ENCODE data around the gene AGXT.

Gene AGXT

GRCh38 chr2:240916571-240917008 is 48.0 kb downstream of the AGXT start:
- no peak for DNase-seq

GRCh38 chr2:240917009-240917683 is 48.5 kb downstream of the AGXT start:
- DNase-seq: no peak

GRCh38 chr2:240917684-240918257 is 49.1 kb downstream of the AGXT start:
- DNase-seq: no peak

DNA sequence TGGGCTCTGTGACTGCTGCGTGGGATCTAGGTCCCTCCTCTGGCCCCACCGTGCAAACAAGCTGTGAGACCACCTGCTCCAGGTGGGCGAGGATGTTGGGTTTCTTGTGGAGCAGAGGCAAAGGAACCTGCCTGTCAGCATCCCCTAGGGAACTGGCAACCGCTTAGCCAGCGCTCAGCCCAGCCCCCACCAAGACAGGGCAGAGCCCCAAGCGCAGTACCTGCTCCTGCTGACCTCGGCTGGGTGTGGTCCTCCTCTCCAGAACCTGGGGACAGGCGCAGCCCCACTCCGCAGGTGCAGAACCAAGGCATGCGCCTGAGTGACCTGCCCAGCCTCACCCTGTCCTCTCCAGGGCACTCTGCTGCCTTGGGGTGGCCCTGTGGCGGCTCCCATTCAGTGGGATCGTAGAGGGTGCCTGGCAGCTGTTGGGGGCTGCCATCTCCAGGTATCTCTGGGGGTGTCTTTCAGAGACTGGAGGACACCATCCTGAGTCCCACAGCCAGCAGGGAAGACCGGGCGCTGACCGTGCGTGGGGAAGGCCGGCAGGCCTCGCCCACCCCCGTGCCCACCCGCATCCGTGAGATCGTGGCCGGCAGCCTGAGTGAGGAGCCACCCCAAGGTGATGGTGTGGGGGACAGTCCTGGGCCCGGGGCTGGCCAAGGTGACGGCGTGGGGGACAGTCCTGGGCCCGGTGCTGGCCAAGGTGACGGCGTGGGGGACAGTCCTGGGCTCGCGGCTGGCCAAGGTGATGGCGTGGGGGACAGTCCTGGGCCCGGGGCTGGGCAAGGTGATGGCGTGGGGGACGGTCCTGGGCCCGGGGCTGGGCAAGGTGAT is 49.9 kb downstream of the AGXT start:
- no peak for DNase-seq

DNA sequence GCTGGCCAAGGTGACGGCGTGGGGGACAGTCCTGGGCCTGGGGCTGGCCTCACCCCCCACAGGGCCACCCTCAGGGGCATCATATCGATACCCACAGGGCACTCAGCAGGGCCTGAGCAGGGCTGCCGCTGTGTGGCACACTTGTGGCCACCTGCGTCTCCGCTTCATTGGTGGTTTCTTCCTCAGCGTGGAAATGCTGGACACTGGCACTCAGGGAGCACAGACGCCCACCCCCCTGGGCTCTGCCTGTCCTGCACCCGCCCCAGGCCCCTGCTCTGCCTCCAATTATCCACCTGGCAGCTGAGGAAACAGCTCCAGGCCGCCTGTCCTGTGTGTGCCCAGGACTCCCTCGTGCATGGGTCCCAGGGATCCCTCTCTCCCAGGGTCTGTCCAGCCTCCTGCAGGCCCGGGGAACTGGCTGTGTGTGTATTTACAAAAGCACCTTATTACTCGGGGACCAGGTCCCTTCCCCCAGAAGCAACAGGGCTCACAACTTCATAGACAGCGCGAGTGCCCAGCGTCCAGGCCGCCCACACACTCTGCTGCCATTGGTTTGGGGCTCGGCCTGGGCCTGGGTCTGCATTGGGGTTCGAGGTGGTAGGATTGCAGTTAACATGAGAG is 50.6 kb downstream of the AGXT start:
- DNase-seq: no peak

DNA sequence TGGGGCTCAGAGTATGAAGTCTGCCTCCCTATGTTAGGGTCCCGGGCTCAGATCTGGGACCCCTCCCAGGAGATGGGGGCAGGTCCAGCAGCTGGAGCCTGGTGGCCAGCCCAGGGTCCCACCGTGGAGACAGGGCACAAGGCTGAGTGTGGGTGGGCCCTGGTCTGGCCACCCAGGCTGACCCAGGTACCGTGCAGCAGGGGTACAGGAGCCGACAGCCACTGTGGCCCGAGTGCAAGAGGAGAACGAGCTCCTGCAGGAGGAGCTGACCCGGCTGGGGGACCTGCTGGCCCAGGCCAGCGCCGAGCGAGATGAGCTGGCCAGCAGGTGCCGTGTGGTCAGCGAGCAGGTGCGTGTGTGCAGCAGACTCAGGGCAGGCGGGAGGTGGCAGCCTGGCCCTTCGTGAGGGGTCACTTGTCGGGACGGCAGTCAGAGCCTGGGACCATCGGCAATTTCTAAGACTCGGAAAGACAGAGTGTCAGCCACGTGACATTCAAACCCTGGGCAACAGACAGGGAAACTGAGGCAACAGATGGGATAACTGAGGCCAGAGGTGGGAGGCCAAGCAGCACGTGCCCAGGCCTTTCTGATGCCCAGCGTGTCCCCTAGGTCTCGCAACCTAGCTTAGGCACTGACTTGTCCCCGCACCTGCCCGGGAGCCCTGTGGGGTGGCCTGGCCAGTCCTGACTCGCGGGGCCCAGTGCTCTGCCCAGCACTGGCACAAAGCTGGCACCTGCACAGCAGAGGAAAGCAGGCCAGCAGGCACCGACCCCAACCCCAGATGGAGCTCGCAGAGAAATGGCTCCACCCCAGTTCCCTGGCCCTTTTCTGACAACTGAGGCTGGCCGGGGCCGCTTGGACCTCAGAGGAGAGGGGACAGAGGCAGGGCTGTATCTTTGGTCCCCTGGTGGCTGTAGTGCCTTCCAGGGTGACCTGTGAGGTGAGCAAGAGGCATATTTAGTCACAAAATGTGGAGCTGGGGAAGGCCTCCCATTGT is 51.5 kb downstream of the AGXT start:
- no peak for DNase-seq

- no peak for DNase-seq
Measured at GRCh38 chr2:240920783-240921231, 52.2 kb downstream of the AGXT start.

DNA sequence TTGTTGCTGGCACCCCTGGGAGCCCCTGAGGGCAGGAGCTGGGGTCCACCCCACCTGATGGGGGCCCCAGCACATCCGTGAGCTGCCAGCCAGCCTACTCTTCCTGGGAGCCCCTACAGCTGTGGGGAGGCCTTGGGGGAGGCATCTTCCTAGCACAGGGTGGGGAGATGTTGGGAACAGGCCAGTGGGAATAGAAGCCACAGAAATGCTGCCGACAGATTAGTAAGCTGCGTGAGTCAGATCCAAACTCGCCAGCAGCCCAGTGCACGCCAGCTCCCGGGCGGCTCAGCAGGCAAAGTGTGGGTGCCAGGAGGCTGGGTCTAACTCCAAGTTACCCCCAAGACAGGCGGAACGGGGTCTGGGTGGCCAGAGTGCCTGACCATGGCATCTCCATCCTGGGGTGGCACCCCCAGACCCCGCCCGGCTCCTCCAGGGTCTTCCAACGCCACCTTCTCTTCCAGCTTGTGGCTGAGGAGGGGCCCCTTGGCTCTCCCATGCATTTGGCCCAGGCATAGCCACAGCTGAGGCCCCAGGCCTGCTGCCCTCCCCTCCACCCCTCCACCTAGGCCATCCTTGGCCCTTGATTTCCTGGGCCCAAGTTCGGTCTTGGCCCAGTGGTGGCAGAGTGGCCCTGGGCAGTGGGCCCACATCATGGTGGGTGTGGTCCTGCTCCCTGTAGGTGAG is 52.8 kb downstream of the AGXT start:
- DNase-seq: no peak

GRCh38 chr2:240921995-240922244 is 53.3 kb downstream of the AGXT start:
- no peak for DNase-seq

DNA sequence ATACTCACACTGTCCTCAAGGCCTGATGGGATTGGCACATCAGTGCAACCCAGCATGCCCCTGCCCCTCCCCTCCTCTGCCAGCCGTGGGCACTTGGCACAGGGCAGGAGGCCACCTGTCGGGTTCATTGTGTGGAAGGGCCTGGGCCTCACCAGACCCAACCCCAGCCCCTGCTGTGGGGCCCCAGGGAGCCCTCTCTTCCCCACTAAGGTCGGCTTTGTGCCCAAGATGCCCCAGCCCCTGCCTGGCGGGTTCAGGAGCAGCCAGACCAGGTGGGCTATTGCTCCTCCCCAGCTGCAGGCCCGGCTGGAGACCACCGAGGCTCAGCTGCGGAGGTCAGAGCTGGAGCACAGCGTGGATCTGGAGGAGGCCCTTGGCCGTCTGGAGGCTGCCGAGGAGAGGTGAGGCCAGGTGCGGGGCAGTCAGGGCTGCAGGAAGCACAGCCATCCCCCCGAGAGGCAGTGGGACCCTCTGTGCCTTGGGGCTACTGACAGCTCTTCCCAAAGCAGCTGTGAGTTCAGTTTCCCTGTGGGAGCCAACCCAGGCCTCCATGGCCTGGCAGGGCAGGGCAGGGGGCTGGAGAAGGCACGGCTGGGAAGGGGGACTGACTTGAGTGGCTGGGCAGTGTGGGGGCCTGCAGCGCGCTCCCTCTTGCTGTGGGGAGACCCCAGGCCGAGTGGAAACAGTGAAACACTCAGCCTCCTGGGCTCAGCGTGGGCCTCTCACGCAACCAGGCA is 53.8 kb downstream of the AGXT start:
- DNase-seq: no peak

- DNase-seq: no peak
Measured at GRCh38 chr2:240922982-240923537, 54.4 kb downstream of the AGXT start.

GRCh38 chr2:240925191-240925567 is 56.6 kb downstream of the AGXT start:
- DNase-seq: no peak

GRCh38 chr2:240925568-240926515 is 57.2 kb downstream of the AGXT start:
- DNase-seq: no peak

GRCh38 chr2:240926516-240927389 is 58.1 kb downstream of the AGXT start:
- no peak for DNase-seq

GRCh38 chr2:240927390-240927781 is 58.8 kb downstream of the AGXT start:
- no peak for DNase-seq

- DNase-seq: no peak
Measured at GRCh38 chr2:240928476-240929363, 60.1 kb downstream of the AGXT start.

DNA sequence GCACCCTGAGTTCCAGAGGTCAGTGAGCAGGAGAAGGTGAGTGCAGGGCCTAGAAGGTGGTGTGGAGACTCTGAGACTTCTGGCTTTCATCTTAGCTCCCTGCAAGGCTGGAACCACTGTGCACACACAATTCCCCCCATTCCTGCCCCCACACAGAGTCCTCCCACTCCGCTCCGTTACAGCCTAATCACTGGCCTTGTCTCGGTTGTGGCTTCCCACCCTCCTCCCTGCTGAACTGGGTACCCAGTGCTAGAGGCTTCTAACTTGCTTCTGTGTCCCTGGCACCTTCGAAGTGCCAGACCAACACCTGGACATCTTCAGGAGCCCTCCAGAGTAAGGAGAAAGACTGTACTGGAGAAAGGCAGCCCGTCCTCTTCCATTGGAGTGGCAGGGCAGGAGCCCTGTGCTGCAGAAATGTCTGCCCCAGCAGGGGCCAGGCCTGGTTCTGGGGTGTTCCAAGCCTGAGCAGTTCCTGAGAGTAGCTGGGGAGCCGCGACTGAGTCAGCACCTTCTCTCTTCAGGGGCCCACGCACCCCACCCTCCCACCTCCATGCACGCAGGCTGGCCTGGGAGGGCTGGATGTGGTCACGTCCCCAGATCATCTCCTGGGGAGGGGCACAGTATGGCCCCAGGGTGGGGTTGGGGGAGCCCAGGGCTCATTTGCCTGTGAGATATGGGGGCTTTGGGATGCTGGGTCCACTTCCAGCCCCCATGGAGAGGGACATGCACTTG is 60.9 kb downstream of the AGXT start:
- no peak for DNase-seq

Measured in CD4-positive, alpha-beta T cell treated with Interleukin-6 for 4 hours (primary cell).